NCI-H1417 (cell line): Measurements from ENCODE around the gene ATXN10.
"Not testable (repeated sequence)": the region's sequence is repeated elsewhere in the genome, so short reads cannot be mapped to it uniquely, and the experiment has no call there.

Experiments used
- DNase-seq, 3 experiments: peaks; one replicate each; lab custom pipeline; 2025; lab: John Stamatoyannopoulos, UW

ATXN10 gene

DNA sequence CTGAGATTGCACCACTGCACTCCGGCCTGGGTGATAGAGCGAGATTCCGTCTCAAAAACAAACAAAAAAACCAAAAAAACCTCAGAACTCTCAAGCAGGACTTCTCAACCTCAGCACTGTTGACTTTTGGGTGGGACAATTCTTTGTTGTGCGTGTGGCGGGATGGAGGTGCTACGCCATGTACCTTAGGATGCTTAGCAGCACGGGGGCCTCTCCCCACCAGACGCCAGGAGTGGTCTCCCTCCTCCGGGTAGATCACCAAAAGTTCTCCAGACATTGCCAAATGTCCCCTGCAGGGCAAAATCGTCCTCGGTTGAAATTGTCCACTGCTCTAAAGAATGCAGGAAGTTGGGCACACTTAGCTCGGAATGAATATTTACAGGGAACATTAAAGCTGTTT is 26.9 kb upstream of the ATXN10 start:
- DNase-seq, result no peak

DNA sequence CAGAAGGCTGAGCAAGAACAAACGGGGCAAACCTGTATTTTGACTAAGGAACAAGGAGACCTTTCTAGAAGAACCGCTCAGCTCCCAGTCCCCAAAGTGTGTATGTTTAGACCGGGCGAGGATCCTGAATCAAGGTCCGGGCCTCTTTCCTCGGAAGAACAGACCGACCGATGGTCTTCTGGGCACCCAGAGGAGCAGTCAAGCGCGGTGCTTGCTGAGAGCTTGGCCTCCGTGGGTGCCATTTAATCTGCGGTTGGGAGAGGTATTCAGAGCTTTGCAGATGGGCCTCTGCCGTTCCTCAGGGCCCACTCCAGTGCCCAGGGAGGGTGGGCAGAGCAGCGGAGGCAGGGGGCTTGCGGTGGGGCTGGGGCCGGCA is 26.5 kb upstream of the ATXN10 start:
- DNase-seq, result no peak

GRCh38 chr22:45645526-45646414 is 25.9 kb upstream of the ATXN10 start:
- peak; percentile 29 to 51 (median 50) for DNase-seq

DNA sequence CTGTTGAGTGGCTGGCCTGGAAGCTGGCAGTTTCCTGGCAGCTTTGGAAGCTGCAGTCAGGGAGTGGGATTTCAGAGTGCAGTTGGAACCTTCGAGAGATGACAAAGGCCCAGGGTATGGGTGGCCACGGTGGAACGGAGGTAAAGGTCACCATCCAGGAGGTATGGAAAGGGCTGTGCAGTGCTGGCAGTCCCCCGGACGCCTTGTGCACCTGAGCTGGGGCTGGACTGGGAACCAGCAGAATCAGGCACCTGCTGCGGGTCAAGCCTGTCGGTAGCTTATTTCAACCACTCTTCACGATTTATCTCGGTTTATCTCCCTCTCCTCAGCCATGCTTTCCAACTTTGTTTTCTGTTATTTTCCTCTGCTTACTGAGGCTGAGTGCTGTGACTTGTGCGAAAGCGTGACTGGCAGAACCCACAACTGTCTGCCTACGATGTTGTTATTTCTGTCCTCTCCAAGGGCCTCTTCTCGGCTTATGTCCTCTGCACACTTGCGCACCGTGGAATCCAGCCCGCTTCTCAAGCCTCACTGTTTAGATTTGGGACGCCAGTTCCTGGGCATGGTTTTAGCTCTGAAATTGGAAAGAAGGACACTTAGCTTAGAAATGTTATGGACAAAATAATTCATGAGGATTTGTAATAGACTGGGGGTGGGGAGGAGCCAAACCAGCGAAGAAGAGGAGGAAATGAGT is 24.0 kb upstream of the ATXN10 start:
- no peak for DNase-seq

DNA sequence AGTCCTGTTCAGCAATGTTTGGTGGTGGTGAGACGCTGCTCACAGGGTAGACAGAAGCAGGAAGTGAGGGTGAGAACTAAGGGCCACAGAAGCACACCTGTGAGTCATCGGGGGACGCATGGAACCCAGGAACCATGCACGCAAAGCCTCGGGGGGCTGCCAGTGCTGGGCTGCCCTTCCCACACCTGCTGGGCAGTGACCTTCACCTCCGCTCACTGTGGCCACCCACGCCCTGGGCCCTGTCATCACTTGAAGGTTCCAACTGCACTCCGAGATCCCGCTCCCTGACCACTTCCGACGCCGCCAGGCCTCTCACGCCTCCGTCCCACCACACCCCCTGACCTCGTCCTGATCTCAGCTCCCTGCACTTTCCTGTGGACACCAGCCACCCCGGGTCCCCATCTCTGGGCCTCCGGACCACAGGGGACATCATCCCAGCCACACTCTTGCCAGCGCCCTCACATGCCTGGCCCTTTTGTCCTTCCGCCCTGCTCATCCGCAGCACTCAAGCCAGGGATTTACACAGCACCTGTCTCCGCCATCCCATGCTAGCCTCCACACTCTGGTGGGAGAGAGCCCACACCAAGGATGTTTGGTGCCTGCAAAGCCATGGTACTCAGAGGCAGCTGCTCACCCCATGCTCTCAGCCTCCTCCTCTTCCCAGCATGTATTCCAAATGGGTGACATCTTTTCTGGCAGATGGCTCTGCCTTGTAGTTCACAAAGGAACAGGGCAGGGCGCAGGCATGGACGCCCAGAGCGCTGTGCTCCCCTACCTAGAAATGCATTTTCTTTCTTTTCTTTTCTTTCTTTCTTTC is 23.1 kb upstream of the ATXN10 start:
- DNase-seq, result no peak

DNA sequence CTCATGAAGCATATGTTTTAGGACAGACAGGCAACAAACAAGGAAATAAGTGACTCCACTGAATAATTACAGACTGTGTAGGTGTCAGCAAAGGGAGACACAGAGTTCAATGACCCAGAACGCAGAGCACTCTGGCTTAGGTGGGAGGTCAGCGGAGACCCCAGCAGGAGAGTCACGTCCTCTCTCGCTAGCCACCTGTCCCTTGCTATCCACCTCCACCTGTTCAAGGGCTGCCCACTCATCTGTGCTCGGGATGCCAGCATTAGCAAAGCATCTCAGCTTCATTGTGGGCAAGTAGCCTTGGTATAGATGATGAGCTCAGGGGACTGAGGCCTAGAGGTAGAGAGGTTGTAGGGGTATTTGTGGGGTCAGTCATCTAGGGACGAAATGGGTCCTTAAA is 21.8 kb upstream of the ATXN10 start:
- DNase-seq, result no peak

DNA sequence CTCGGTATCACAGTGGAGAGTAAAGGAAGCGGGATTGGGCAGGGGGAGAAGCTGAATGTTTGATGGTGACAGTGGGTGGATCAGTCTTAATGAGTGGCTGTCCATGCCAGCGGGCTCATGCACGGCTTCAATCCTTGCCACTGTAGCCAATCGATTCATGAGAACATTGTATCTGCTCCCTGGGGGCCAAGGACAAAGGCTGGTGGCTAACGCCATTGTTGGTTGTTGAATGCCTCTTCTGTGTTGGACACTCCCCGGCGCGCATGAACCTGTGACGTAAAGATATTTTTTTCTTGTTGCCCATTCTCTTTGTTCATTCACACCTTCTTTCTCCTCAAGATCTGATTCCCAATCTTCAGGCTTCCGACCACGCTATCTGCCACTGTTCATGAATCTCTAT is 20.9 kb upstream of the ATXN10 start:
- no peak for DNase-seq

- no peak for DNase-seq
These were observed 19.6 kb upstream of the ATXN10 start for GRCh38 chr22:45651931-45652528.

GRCh38 chr22:45656577-45656976 is 15.1 kb upstream of the ATXN10 start:
- no peak for DNase-seq

GRCh38 chr22:45657701-45658100 is 13.9 kb upstream of the ATXN10 start:
- no peak for DNase-seq

DNA sequence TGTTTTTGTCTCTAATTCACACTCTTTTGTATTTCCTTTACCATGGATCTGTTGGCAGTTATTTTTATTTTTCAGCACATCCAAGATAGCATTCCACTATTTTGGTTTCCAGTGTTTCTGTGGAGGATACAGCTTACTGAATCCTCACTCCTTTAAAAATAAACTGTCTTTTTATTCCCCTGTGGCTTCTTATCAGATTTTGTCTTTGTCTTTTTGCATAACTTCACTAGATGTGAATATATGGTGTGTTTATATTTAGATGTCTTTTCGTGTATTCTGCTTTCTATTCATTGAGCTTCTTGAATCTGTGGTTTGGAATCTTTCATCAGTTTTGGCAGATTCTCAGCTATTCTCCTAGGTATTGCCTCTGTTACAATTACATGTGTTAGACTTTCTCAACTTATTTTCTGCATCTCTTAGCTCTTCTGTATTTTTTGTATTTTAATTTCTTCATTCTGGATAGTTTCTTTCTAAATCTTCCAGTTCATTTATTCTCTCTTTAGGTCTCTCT is 7.4 kb upstream of the ATXN10 start:
- no peak for DNase-seq

GRCh38 chr22:45667486-45667885 is 4.1 kb upstream of the ATXN10 start:
- no peak for DNase-seq

GRCh38 chr22:45670363-45670762 is 1.3 kb upstream of the ATXN10 start:
- not testable (repeated sequence) for DNase-seq

DNA sequence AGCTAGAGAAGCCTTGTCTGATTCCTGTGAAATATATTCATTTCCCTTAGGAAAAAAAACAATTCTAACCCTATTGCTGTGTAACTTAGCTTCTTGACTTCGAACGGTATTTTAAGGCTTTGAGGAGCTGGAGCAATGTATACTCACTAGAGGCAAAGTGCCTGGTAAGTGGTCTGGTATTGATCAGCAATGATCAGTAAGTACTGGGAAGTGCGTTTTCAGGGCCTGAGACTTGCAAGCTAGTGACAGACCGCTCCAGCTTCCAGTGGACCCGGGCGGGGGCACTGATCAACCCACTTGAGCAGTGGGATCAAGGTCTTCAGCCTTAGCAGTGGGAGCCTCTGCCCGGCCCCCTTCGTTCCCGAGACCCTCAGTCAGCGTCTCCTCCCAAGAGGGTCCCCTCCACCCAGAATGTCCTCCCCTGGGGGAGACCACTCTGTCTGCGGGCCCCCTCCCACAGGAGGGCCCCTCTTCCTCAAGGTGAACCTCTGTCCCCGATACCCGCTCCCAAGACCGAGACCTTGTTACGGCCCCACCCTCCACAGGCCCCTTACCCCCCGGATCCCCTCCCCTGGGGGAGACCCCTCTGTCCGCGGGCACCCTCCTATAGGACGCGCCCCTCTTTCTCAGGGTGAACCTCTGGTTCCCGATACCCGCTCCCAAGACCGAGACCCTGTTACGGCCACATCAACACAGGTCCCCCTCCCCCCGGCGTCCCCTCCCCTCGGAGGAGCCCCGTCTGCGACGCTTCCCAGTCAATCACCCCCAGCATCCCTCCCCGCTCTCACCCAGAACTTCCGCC is 452 bp upstream of the ATXN10 start:
- peak in 2 of 3 experiments; percentile 9 to 15 for DNase-seq

DNA sequence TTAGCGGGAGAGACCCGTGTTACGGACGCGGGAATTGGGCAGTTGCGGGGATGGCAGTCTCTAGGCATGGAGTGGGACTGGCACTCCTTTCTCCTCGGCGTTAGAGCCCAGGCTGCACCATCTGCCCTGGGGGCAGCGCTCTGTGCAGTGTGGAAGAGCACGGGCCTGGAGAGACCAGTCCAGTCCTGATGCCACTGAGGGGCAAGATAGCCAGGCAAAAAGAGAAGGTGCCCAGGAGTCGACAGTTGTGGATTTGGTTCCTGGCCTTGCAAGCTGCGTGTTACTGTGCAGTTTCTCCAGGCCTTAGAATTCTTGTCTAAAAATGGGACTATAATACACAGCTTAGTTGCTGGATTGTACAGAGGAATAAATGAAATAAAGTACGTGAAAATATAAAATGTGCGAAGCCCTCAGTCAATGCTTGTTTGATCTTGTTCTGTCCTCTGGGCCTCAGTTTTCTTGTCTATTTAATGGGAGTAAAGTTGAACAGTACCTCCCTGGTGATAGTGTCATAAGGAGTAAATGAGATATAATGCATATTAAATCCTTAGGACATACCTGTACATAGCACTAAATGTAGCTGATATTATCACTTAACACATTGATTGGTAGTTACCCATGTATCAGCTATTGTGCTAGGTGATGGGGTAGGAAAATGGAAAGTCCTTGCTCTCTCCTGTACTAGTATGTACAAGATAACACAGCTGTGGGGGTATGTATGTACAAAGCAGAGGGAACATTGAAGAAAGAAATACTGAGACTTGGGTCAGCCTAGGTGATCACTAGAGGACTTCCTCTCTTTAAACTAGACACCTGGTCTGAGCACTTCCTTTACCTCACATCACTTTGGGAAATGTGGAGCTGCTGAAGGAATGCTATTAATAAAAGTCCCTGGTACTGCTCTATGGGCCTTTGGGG is 1.2 kb downstream of the ATXN10 start:
- DNase-seq, result peak in 1 of 3 experiments; percentile 34

GRCh38 chr22:45673482-45674175 is 2.0 kb downstream of the ATXN10 start:
- DNase-seq, result no peak

DNA sequence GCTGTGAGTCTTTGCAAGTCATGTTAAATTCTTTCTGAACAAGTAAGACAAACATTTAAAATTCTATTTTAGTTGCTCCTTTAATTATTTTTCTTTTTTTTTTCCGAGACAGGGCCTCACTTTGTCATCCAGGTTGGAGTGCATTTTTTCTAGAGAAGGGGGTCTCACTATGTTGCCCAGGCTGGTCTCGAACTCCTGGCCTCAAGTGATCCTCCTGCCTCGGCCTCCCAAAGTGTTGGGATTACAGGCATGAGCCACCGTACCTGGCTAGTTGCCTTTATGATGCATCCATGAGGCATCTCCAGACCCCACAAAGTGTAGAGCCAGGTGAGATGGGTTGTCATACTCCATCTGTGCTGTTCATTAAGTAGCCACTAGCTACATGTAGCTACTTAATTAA is 4.4 kb downstream of the ATXN10 start:
- DNase-seq, result no peak

GRCh38 chr22:45677063-45677462 is 5.4 kb downstream of the ATXN10 start:
- no peak for DNase-seq
